Lung (tissue), 12 donors: ENCODE measurements around the gene TMEM184A. TPM values are rescaled to one million over a fixed set of nuclear protein-coding genes. Genes with fewer than 3 reads are reported as not detected.

Experiments
- ATAC-seq: fragments of 200-7000 bp; cut with Tn5 transposase; one replicate; pipeline ENCODE4 v1.9.1; 2020; ENCODE audit warnings: moderate number of reproducible peaks; ENCODE audit not compliant: insufficient read depth, low FRiP score
- DNase-seq, 3 donors: peaks; one replicate each; pipeline ENCODE4 v3.0.0-alpha.2; 2013 to 2017
- H3K27ac ChIP-seq, 2 donors: one replicate each; pipeline ENCODE4 v1.5.1; 2013; ENCODE audit warnings: mild to moderate bottlenecking in 2 of 2, moderate library complexity in 2 of 2, control low read depth in 1 of 2, inconsistent platforms in 1 of 2, low read depth in 1 of 2, low read length in 1 of 2
- H3K27me3 ChIP-seq, 3 donors: one replicate each; pipeline ENCODE4 v1.5.1; 2013; ENCODE audit warnings: low read length in 2 of 3; ENCODE audit not compliant: control insufficient read depth in 3 of 3, insufficient read depth in 3 of 3
- H3K36me3 ChIP-seq, 4 donors: one replicate each; pipeline ENCODE4 v1.5.1; 2013; ENCODE audit warnings: low read length in 4 of 4, mild to moderate bottlenecking in 1 of 4, moderate library complexity in 1 of 4; ENCODE audit not compliant: control insufficient read depth in 4 of 4, insufficient read depth in 4 of 4
- H3K4me1 ChIP-seq, 5 donors: one replicate each; pipeline ENCODE4 v1.5.1; 2013; ENCODE audit warnings: low read length in 5 of 5, mild to moderate bottlenecking in 2 of 5, moderate library complexity in 1 of 5; ENCODE audit not compliant: control insufficient read depth in 5 of 5, insufficient read depth in 5 of 5
- H3K4me3 ChIP-seq: one replicate; pipeline ENCODE4 v1.5.1; 2013; ENCODE audit warnings: mild to moderate bottlenecking, control low read depth, moderate library complexity
- H3K9ac ChIP-seq, 2 donors: one replicate each; pipeline ENCODE4 v1.5.1; 2013; ENCODE audit warnings: low read length in 2 of 2, control low read depth in 1 of 2; ENCODE audit not compliant: insufficient read depth in 1 of 2
- H3K9me3 ChIP-seq, 4 donors: one replicate each; pipeline ENCODE4 v1.5.1; 2013; ENCODE audit warnings: low read length in 3 of 4, mild to moderate bottlenecking in 1 of 4, moderate library complexity in 1 of 4; ENCODE audit not compliant: control insufficient read depth in 4 of 4, insufficient read depth in 3 of 4
- CTCF ChIP-seq: IDR thresholded peaks from 2 replicates; pipeline ENCODE4 v1.5.1; 2012; ENCODE audit warnings: mild to moderate bottlenecking; ENCODE audit errors: control extremely low read depth, extremely low read depth
- WGBS, 2 donors: extraction: QIAGEN DNeasy Blood & Tissue Kit; methylation state at CpG; one replicate each; pipeline ENCODE4 v1.1.7; 2013; 5-methylcytosine and 5-hydroxymethylcytosine counted together
- polyA plus RNA-seq, 2 donors: library from polyadenylated mRNA; stranded (reverse); fragments of 200-250 nt; gene quantifications; one replicate each; pipeline ENCODE4 v1.2.1, GENCODE V29; 2013
- total RNA-seq, 2 donors: library from RNA; depleted of rRNA in 1 of 2; stranded (reverse); fragments of >200 nt in 1 of 2; gene quantifications; one replicate each; pipeline ENCODE4 v1.2.1, GENCODE V29; 2014 to 2021
- donor health status: control.
- donor health status: control.
- donor health status: Bipolar disorder and iron deficiency.
- donor health status: healthy.
- donor health status: DM: yes; HTN: yes; CAD: no.

The TMEM184A gene
- total and polyA plus RNA-seq, 4 donors: 1.8 to 11.8 (median 8.3) TPM

- 60 to 83% methylated on average over 42 of the region's 42 CpGs for WGBS, 2 donors
- Histone ChIP-seq H3K36me3 (no peaks in the 10 kb centered on the region), H3K9ac (no peak overlapping the region), H3K4me1 (peaks cover 0 to under 1% (median 0%) of the 10 kb centered on the region in 5 donors), H3K27me3 (peaks cover 0 to 9% (median 6%) of the 10 kb centered on the region in 3 donors), H3K4me3 (no peak overlapping the region), H3K9me3 (peaks cover 0 to 12% (median 0%) of the 10 kb centered on the region in 4 donors), H3K27ac (no peak overlapping the region)
- no peak for TF ChIP-seq CTCF
- DNase-seq (no peak), ATAC-seq (no peak)
Measured at GRCh38 chr7:1586827-1587705, 31.1 kb upstream of the TMEM184A start.

GRCh38 chr7:1586126-1586826 lies 30.3 kb upstream of the TMEM184A start:
- no peak overlapping the region for H3K9ac ChIP-seq
- no peaks in the 10 kb centered on the region for H3K36me3 ChIP-seq
- no peak for ATAC-seq
- H3K27ac ChIP-seq: no peak overlapping the region
- H3K4me3 ChIP-seq: no peak overlapping the region
- H3K4me1 ChIP-seq: no peaks in the 10 kb centered on the region
- no peak for TF ChIP-seq CTCF
- DNase-seq: no peak
- peaks cover 0 to 12% (median 0%) of the 10 kb centered on the region in 4 donors for H3K9me3 ChIP-seq
- WGBS, 2 donors: 85 to 90% methylated on average over 34 of the region's 34 CpGs
- H3K27me3 ChIP-seq: peaks cover 0 to 6% (median under 1%) of the 10 kb centered on the region in 3 donors

- 86 to 94% methylated on average over 37 of the region's 37 CpGs for WGBS, 2 donors
- Histone ChIP-seq H3K27ac (no peak overlapping the region), H3K27me3 (peaks cover 0 to 6% (median 0%) of the 10 kb centered on the region in 3 donors), H3K4me1 (no peaks in the 10 kb centered on the region), H3K9me3 (peaks cover 0 to 12% (median 0%) of the 10 kb centered on the region in 4 donors), H3K4me3 (no peak overlapping the region), H3K36me3 (no peaks in the 10 kb centered on the region), H3K9ac (no peak overlapping the region)
- ATAC-seq (no peak), DNase-seq (no peak)
- no peak for TF ChIP-seq CTCF
Measured at GRCh38 chr7:1585142-1585981, 29.4 kb upstream of the TMEM184A start.
